ENCODE data around the gene LINC01488. TPM values are rescaled to one million over a fixed set of nuclear protein-coding genes. Genes with fewer than 3 reads are reported as not detected.

The LINC01488 gene
- total RNA-seq, 2 donors from 2014 or later = not detected

DNA sequence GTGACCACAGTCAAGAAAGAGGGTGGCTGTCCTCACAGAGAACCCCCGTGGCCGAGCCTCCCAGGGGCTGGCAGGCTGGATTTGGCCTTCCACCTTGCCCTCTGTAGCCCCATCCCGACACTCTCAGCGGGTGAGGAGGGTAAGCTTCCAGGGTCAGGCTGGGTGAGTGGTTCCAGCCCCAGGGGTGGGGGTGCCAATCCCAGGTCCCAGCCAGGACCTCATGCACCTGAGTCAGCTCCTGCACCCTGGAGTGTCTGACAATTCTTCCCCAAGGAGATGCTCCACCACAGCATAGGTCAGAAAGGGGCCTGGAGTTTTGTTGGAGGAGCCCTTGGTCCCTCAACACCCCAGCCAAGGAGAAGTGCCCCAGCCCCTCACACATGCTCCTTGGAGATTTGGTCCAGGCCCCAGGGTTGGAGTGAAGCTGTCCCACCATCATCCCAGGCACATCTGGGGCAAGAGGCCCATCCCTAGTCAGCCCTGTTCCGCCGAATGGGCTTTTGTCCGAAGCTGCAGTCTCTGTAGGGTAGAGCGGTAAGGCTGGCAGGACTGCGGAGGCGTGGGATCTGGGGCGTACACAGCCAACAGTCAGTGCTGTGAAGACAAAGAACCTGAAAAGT, 8.4 kb downstream of the LINC01488 start:
- Histone ChIP-seq H3K4me3 (no peak overlapping the region), H3K4me1 (ENCODE audit: control insufficient read depth in 1 of 2, low read depth in 2 of 2) (peaks cover 19 to 43% of the 10 kb centered on the region in 2 donors), H3K27ac (no peak overlapping the region), H3K9me3 (no peaks in the 10 kb centered on the region), H3K27me3 (replicated peaks; ENCODE audit: insufficient read depth) (no peaks in the 10 kb centered on the region), H3K36me3 (no peaks in the 10 kb centered on the region)
- TF ChIP-seq, protein P1, sequence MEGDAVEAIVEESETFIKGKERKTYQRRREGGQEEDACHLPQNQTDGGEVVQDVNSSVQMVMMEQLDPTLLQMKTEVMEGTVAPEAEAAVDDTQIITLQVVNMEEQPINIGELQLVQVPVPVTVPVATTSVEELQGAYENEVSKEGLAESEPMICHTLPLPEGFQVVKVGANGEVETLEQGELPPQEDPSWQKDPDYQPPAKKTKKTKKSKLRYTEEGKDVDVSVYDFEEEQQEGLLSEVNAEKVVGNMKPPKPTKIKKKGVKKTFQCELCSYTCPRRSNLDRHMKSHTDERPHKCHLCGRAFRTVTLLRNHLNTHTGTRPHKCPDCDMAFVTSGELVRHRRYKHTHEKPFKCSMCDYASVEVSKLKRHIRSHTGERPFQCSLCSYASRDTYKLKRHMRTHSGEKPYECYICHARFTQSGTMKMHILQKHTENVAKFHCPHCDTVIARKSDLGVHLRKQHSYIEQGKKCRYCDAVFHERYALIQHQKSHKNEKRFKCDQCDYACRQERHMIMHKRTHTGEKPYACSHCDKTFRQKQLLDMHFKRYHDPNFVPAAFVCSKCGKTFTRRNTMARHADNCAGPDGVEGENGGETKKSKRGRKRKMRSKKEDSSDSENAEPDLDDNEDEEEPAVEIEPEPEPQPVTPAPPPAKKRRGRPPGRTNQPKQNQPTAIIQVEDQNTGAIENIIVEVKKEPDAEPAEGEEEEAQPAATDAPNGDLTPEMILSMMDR (IDR thresholded peaks at IDR 0.05) = no peak
- ATAC-seq (ENCODE audit: insufficient number of reproducible peaks, low FRiP score, low read depth) (no peak), DNase-seq (ENCODE audit: low spot score) (no peak)

DNA sequence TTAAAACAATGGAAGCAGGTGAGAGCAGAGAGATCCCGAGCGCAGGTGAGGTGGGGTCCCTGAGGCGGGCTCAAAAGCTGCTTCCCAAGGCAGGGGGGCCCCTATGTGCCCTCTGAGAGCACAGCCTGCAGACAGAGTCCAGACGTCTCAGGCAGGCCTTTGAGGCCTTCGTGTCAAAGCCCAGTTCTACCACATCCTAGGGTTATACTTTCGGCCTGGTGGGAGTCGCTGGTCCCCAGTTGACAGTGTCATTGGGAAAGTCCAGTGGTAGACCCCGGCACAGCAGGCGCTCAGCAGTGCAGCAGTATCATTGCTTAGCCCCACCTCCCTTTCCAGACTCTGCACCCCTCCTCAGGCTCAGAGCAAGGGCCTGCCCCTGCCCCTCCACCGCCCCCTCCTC, 9.1 kb downstream of the LINC01488 start:
- Histone ChIP-seq H3K4me1 (ENCODE audit: control insufficient read depth in 1 of 2, low read depth in 2 of 2) (peaks cover 19 to 45% of the 10 kb centered on the region in 2 donors), H3K27me3 (replicated peaks; ENCODE audit: insufficient read depth) (no peaks in the 10 kb centered on the region), H3K9me3 (no peaks in the 10 kb centered on the region), H3K27ac (no peak overlapping the region), H3K36me3 (no peaks in the 10 kb centered on the region), H3K4me3 (no peak overlapping the region)
- DNase-seq (ENCODE audit: low spot score) = no peak
- no peak for ATAC-seq (ENCODE audit: insufficient number of reproducible peaks, low FRiP score, low read depth)
- TF ChIP-seq, protein P1 (IDR thresholded peaks at IDR 0.05) = no peak

DNA sequence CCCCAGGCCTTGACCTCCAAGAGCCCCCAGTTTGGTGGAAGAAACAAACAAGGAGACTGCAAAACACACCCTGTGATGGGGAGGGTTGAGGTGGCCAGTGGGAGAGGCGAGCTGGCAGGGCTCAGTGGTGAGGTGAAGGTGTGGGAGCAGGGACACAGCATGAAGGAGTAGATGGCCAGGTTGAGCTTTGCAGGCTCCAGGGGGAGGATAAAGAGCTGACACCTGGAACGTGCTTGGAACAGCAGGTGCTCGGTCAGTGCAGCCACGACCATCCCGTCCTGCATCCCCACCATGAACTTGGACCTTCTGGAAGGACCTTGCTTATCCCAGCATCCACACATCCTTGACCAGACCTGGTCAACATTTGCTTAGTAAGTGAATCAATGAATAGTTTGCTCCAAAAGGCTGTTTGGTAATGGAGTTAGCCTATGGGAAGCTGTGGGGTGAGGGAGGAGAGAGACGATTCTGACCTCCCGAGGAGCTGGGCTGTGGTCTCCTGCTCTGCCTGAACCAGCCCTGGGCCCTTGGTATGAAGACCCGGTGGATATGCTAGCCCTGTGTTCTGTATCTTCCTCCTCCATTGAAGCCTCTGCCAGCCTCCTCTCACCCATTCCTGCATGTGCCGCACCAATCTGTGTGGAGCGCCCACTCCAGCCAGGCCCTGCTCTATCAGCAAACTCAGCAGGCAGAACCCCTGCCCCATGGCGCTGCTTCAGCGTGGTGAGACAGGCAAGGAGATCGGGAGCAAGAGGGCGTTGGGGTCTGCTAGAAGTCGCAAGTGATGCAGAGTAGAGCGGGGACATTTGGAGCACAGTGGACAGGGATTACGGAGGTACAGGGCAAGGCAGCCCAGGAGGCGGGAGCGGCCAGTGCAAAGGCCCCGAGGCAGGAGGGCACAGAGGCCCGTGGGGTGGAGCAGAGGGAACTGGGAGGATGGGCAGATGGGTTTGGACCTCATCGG, 9.9 kb downstream of the LINC01488 start:
- no peak for DNase-seq (ENCODE audit: low spot score)
- no peak overlapping the region for H3K27ac ChIP-seq
- no peaks in the 10 kb centered on the region for H3K36me3 ChIP-seq
- H3K4me3 ChIP-seq = no peak overlapping the region
- H3K27me3 ChIP-seq (replicated peaks; ENCODE audit: insufficient read depth) = no peaks in the 10 kb centered on the region
- TF ChIP-seq, protein P1 (IDR thresholded peaks at IDR 0.05) = no peak
- no peaks in the 10 kb centered on the region for H3K9me3 ChIP-seq
- peaks cover 18 to 47% of the 10 kb centered on the region in 2 donors for H3K4me1 ChIP-seq (ENCODE audit: control insufficient read depth in 1 of 2, low read depth in 2 of 2)
- ATAC-seq (ENCODE audit: insufficient number of reproducible peaks, low FRiP score, low read depth) = no peak

DNA sequence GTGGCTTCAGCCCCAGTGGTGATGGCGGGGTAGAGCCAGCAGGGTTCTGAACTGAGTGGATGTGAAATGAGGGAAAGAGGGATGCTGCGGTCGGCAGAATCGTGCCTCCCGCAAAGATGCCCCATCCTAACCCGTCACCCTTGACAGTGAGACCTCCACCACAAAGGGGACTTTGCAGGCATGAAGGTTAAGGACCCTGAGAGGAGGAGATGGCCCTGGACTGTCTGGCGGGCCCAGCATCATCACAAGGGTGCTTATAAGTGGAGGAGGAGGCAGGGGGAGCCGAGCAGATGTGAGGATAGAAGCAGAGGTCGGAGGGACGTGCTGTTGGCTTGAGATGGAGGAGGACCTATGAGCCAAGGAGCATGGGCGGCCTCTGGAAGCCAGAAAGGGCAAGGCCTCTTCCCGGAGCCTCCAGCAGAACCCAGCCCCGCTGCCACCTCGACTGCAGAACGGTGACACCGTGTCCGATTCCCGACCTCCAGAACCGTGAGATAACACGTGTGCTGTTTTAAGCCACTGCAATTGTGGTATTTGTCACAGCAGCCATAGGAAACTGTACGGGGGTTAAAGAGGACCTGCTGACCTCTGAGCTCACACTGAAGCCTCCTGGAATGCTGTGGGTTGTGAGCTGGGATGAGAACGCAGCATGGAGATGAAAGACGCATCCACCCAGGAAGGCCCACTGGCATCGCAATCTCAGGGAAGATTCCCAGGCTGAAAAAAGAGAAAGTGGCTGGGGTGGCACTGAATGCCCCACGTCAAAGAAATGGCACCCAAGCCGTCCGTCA, 10.9 kb downstream of the LINC01488 start:
- Histone ChIP-seq H3K9me3 (no peaks in the 10 kb centered on the region), H3K27me3 (replicated peaks; ENCODE audit: insufficient read depth) (no peaks in the 10 kb centered on the region), H3K4me1 (ENCODE audit: control insufficient read depth in 1 of 2, low read depth in 2 of 2) (peaks cover 15 to 45% of the 10 kb centered on the region in 2 donors), H3K27ac (no peak overlapping the region), H3K36me3 (no peaks in the 10 kb centered on the region), H3K4me3 (no peak overlapping the region)
- ATAC-seq (ENCODE audit: insufficient number of reproducible peaks, low FRiP score, low read depth) (no peak), DNase-seq (ENCODE audit: low spot score) (no peak)
- TF ChIP-seq, protein P1 (IDR thresholded peaks at IDR 0.05) = no peak
